HG03520 (cell line): ENCODE results near the gene LAMC3.
"Not testable (repeated sequence)": the region's sequence is repeated elsewhere in the genome, so short reads cannot be mapped to it uniquely, and the experiment has no call there.

Experiments used
- ATAC-seq: cut with Tn5 transposase; IDR thresholded peaks from one replicate; pipeline ENCODE4 v1.9.1; 2021; ENCODE audit warnings: mild to moderate bottlenecking, moderate library complexity; ENCODE audit not compliant: unreplicated experiment

Gene LAMC3

DNA sequence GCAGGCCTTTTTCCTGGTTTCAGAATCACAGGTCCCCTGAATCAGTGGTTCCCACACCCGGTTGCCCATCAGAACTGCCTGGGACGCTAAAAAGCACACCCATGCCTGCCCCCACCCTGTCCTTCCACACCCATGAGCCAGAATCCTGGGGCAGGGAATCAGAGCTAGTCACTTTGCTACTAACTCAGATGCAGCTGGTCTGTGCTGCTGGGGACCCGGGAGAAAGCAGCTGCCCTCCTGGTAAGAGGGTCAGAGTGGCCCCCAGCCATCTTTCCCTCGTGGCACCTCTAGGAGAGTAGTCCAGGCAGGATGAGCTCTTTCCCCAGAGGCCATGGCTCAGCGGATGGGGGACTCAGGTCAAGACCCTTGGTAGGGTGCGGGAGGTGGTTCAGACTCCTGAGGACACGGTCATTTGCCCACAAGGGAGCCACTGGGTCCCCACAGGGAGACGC is 105.1 kb downstream of the LAMC3 start:
- no peak for ATAC-seq

DNA sequence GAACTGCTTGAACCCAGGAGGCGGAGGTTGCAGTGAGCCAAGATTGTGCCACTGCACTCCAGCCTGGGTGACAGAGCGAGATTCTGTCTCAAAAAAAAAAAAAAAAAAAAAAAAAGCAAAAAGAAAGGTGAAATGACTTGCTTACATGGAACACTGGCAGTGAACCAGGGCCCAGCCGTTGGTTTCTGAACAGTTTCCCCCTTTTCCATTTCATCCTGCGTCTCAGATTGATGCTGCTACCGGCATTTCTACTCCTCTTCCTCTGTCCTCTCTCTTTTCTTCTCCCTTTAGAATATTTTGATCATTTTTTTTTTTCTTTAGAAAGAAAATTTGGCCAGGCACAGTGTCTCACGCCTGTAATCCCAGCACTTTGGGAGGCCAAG is 106.4 kb downstream of the LAMC3 start:
- not testable (repeated sequence) for ATAC-seq

DNA sequence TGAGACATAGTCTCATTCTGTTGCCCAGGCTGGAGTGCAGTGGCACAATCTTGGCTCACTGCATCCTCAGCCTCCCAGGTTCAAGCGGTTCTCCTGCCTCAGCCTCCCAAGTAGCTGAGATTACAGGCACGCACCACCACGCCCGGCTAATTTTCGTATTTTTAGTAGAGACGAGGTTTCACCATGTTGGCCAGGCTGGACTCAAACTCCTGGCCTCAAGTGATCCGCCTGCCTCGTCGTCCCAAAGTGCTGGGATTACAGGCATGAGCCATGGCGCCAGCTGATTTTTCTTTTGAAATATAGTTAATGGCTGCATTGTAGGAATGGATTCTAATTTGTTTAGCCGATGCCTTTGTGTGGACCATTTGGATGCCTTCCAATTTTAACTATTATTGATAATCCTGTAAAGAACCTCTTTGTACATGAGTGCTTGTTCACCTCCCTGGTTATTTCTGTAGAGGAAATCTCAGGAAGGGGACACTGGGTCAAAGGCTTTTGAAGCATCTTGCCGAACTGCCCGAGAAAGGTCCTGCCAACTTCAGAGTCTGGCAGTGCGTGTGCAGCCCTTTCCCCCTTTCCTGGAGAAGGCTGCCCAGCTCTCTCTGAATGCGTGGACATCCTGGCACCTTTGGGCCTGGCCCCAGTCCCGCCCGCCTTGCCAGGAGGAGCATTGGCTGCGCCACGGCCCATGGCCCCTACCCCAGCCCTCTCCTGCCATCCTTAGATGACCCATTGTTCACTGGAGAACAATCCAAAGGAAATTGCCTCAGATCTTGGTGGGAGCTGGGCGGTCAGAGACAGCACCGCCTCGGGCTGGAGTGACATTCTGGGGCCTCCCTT is 107.5 kb downstream of the LAMC3 start:
- ATAC-seq: no peak

DNA sequence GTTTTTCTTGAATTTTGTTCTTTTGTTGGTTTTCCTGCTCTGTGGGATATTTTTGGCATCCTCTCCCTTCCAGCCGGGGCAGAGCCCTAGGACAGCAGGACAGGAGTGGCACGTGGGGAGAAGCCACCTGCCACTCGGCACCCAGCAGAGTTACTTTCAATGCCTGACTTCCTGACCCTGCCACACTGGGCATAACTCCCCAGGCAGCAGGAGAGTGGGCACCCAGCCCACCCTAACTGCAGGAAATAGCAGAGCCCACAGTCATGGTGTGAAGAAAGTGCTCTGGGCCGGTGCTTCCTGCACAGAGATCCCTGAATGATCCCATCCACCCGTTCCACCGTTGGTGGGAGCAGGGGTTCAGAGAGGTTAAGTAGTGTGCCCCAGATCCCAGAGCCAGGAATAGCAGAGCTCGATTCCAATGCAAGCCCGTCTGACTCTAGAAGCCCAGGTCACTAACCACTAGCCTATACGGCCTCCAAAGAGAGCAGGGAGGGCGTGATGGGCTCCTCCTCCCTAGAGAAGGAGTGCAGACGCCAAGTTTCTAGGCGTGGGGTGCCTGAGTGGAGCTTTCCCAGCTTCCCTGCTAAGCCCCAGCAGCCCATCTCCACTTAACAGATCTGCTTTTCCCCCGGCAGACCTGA is 108.3 kb downstream of the LAMC3 start:
- ATAC-seq: no peak

DNA sequence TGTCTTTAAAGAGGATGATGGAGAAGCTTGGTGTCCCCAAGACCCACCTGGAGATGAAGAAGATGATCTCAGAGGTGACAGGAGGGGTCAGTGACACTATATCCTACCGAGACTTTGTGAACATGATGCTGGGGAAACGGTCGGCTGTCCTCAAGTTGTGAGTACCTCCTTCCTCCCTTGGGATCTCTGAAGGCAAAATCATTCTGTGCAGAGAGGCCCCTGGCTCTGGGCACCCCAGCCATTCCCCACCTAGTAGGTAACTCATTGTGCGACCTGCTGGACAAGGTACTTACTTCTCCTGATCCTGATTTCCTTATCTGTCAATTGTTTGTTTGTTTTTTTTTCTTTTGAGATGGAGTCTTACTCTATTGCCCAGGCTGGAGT is 108.8 kb downstream of the LAMC3 start:
- no peak for ATAC-seq

DNA sequence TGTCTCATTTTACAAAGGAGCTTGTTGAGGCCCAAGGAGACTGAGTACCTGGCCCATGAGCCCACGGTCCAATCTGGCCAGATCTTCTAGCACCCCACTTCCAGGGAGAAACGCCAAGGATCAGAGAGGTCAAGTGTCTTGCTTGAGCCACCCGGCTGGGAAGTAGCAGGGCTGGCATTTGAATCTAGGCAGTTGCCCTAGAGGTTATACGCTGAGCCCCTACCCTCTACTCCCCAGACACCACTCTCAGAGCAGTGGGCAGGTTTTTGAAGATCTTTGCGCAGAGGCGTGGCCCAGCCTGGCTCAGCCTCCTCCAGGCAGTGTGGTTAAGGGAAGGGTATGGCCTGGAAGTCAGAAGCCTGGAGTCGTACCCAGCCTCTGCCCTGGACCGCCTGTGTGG is 110.6 kb downstream of the LAMC3 start:
- ATAC-seq: no peak

DNA sequence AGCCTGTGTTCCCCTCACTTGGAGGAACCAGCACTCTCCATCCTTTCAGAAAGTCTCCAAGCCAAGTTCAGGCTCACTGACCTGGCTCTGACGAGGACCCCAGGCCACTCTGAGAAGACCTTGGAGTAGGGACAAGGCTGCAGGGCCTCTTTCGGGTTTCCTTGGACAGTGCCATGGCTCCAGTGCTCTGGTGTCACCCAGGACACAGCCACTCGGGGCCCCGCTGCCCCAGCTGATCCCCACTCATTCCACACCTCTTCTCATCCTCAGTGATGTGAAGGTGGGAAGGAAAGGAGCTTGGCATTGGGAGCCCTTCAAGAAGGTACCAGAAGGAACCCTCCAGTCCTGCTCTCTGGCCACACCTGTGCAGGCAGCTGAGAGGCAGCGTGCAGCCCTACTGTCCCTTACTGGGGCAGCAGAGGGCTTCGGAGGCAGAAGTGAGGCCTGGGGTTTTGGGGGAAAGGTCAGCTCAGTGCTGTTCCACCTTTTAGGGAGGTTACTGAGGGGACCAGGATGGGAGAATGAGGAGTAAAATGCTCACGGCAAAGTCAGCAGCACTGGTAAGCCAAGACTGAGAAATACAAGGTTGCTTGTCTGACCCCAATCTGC is 111.8 kb downstream of the LAMC3 start:
- ATAC-seq: no peak

DNA sequence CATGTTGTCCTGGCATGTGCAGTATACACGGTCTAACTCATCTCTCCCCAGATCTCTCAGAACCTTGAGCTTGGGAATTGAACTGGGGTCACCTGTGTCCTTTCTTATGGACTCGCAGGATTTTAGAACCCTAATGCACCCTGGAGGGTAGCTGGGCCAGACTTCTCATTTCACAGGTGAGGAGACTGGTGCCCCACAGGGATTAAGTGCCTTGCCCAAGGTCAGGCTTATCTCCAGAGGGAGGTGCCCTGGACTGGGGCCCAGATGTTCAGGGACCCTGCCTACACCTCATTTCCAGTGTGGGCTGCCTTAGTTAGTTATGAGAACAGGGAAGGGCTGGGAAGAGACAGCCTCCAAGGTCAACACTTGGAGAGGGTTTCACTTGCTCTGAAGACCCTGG is 112.4 kb downstream of the LAMC3 start:
- no peak for ATAC-seq

DNA sequence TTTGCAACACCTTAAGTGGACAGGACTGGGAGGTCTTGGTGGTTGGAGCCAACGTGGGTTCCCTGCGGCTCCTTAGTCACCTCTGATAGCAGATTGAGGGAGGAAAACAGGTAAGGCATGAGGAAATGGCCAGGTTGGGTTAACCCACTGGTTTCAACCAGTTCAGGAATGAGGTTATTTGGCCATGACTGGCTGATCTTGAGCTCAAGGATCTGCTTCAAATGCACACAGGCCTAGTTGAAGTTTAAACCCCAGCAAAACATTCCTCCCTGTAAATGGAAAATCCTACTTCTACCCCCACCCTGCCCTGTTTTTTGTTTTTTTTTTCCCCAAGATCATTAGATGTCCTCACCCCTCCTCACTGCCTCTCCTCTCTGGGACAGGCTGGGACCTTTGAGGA is 113.2 kb downstream of the LAMC3 start:
- ATAC-seq: no peak

DNA sequence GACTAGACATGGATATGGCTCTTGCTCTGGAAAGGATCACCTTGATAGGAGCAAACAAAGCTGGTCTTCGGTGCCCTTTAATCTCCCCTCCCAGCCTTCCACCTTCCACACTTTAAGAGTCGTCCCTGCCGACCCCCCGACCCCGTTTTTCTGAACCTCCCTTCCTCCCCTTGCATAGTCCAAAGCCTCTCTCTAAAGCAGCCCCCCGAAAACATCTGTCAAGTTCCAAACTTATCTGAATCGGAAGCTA is 116.0 kb downstream of the LAMC3 start:
- no peak for ATAC-seq

DNA sequence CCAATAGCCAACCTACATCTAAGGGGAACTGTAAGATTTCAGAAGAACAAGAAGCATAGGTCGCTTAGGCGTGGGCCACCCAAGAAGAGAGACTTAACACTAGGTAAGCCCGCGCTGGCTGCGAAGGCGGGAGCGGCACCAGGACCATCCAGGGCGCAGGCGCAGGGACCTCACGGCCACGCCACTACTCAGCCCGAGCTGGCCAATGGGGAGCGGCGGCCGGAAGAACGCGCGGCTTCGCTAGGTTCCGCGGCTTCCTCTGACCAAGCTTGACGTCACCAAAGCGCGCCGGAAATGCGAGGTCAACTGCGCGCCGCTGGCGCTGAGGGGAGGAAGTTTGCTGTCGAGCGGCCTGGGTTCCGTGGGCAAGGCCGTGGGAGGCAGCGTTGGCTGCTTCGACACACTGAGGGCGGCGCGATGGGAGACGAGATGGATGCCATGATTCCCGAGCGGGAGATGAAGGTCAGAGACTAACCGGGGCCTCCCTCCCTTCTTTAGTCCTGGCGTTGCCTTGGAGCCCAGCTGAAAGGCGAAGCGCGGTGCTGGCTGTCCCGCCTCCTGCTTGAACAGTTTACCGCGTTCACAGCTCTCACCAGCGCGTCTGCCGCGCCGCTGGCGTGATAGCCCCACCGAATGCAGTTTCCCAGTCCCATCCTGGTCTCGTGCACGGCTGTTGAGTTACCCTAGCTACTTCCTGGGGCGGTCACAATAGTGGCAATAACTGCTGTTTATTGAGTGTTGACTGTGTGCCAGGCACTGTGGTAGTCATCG is 116.5 kb downstream of the LAMC3 start, which contains the start of gene NUP214:
TSS of gene NUP214 (plus strand) at position 299 of the 771 bp plus-strand sequence. CDS start at position 418, 119 bp downstream.
- peak; percentile 94 for ATAC-seq

DNA sequence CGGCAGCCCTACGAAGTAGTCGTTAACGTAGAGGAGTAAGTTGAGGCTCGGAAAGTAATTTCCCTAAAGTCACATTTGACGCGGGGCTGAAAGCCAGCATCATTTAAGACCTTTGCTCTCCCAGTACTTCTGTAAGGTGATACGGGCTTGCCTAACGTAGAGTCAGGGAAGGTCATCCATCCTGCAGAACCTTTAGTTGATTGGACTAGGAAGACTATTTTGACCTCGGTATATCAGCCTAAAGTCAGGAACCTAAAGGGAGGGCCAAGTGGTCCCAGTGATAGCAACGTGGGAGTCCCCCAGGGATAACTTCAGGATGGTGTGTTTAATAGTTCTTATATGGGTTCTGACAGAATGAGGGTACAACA is 117.1 kb downstream of the LAMC3 start:
- ATAC-seq: no peak

DNA sequence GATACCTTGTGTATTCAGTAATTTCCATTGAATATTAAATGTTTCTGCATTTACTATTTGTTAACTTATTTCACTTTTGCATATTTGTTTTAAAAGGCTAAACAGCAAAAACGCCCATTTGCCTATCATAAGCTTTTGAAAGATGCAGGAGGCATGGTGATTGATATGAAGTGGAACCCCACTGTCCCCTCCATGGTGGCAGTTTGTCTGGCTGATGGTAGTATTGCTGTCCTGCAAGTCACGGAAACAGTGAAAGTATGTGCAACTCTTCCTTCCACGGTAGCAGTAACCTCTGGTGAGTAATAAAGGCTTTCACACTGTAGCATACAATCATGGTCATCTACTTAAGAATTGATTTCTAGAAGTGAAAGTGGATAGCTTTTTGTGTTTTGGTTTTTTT is 120.2 kb downstream of the LAMC3 start:
- no peak for ATAC-seq

DNA sequence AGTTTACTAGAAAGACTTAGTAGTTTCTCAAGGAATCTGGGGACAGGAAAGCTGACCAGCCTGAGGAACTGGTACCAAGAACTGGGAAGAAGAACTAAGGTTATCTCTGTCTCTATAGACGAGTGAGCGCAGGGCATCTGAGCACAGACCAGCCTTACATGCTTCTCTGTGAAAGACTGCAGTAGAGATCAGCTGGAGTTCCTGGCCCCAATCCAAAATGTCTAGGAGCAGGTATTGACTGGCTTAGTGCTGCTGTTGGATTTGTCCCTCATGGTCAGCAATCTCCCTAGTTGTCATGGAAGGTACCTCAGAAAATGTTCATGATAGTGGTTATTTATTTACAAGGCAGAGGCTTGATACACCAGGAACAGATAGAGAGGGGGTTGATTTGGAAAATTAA is 129.7 kb downstream of the LAMC3 start:
- no peak for ATAC-seq

DNA sequence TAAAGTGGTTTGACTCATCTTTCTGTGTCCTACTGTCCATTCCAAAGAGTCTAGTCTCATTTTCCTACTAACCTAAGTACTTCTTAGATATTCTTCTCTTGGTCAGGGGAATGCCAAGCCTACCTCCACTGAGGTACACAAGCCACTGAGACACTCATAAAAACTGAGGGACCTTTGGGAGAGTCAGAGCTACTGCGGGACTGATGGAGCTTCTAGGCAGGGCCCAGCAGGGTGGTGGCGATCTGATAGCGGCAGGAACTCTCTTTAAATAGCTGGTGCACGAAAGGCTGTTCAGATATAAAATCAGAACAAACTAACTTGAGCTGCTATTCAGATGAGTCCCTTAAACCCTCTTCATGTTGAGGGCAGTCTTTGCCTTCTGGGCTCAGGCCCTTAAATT is 131.1 kb downstream of the LAMC3 start:
- no peak for ATAC-seq

DNA sequence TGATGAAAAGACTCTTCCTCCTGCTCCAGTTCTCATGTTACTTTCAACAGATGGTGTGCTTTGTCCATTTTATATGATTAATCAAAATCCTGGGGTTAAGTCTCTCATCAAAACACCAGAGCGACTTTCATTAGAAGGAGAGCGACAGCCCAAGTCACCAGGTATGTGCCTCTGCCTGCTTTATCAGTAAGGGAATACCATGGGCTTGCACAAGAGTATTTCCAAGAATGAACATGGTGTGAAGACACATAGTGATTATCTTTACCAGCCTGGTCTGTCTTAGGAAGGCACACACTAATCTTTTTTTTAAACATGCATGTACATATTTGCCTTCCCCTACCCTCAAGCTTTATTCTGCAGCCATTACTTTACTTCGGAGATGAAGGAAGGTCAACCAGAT is 131.6 kb downstream of the LAMC3 start:
- ATAC-seq: no peak

DNA sequence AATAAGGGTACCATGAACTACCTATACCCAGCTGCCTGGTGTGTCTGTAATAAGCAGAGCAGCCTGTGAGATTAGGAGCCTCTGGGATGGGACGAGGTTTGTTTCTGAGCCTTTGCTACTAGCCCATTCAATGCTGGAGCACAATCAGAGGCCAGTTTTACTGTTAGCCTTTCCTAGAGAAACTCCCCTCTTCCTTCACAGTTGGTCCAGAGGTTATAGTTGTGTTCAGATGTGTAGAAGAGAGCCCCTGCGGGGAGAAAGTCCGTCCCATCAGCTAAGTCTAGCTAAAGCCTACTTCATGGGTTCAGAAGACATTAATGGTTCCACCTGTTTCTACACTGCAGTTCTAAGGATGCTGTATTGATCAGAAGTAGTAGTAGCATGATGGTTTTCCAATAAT is 133.2 kb downstream of the LAMC3 start:
- ATAC-seq: no peak
